HEK293 (cell line): ENCODE results near the gene EFCAB5.

Experiments
- ATF2 ChIP-seq: fragments of 450-650 bp; formaldehyde crosslinking; IDR thresholded peaks from 2 replicates; pipeline ENCODE4 v1.5.1; 2016; ENCODE audit warnings: missing biosample characterization, missing genetic modification characterization, low read depth
- CTCF ChIP-seq: fragments of 450-650 bp; formaldehyde crosslinking; IDR thresholded peaks from 2 replicates; pipeline ENCODE4 v1.5.1; 2016; ENCODE audit warnings: missing biosample characterization, missing genetic modification characterization
- TCF7L2 ChIP-seq: IDR thresholded peaks from 2 replicates; pipeline ENCODE4 v1.6.1; 2011; ENCODE audit warnings: low read depth, mild to moderate bottlenecking, inconsistent platforms, low read length, moderate library complexity, borderline replicate concordance
- ZBTB1 ChIP-seq: fragments of 450-650 bp; formaldehyde crosslinking; IDR thresholded peaks from 2 replicates; pipeline ENCODE4 v1.5.1; 2016; ENCODE audit warnings: missing biosample characterization, missing genetic modification characterization
- ZBTB48 ChIP-seq: fragments of 450-650 bp; formaldehyde crosslinking; IDR thresholded peaks from 2 replicates; pipeline ENCODE4 v1.5.1; 2016; ENCODE audit warnings: missing biosample characterization, missing genetic modification characterization
- ZFHX2 ChIP-seq: fragments of 450-650 bp; formaldehyde crosslinking; conservative IDR thresholded peaks from 2 replicates; pipeline ENCODE4 v1.5.1; 2016; ENCODE audit warnings: missing biosample characterization, missing genetic modification characterization
- ZFP3 ChIP-seq: fragments of 450-650 bp; formaldehyde crosslinking; IDR thresholded peaks from 2 replicates; pipeline ENCODE4 v1.5.1; 2016; ENCODE audit warnings: low read depth, missing biosample characterization, missing genetic modification characterization
- ZNF114 ChIP-seq: fragments of 450-650 bp; formaldehyde crosslinking; IDR thresholded peaks from 2 replicates; pipeline ENCODE4 v1.5.0; 2017; ENCODE audit warnings: missing biosample characterization, missing genetic modification characterization
- ZNF157 ChIP-seq: fragments of 450-650 bp; formaldehyde crosslinking; IDR thresholded peaks from 2 replicates; pipeline ENCODE4 v1.5.1; 2016; ENCODE audit warnings: missing biosample characterization, missing genetic modification characterization
- ZNF2 ChIP-seq: fragments of 450-650 bp; formaldehyde crosslinking; IDR thresholded peaks from 2 replicates; pipeline ENCODE4 v1.5.1; 2016; ENCODE audit warnings: missing biosample characterization, missing genetic modification characterization
- ZNF221 ChIP-seq: fragments of 450-650 bp; formaldehyde crosslinking; IDR thresholded peaks from 2 replicates; pipeline ENCODE4 v1.5.1; 2017; ENCODE audit warnings: missing biosample characterization, missing genetic modification characterization, borderline replicate concordance
- ZNF549 ChIP-seq: fragments of 450-650 bp; IDR thresholded peaks from 2 replicates; pipeline ENCODE4 v1.5.1; 2018; ENCODE audit warnings: missing biosample characterization, missing genetic modification characterization, mild to moderate bottlenecking, inconsistent platforms, moderate library complexity
- ZNF639 ChIP-seq: fragments of 450-650 bp; formaldehyde crosslinking; IDR thresholded peaks from 2 replicates; pipeline ENCODE4 v1.5.1; 2016; ENCODE audit warnings: missing biosample characterization, missing genetic modification characterization
- ZSCAN4 ChIP-seq: fragments of 450-650 bp; formaldehyde crosslinking; IDR thresholded peaks from 2 replicates; pipeline ENCODE4 v1.5.1; 2017; ENCODE audit warnings: missing biosample characterization, missing genetic modification characterization

- TF ChIP-seq ZNF221 (tag by site-specific recombination) = no peak
- TF ChIP-seq ZNF114 = no peak
- TF ChIP-seq CTCF (tag by site-specific recombination) = no peak
- no peak for TF ChIP-seq ZFP3 (tag by site-specific recombination)
- TF ChIP-seq ATF2 (tag by site-specific recombination) = no peak
- TF ChIP-seq ZSCAN4 = no peak; the same call in 1 of the 2 replicates
- no peak for TF ChIP-seq ZNF549 (tag by site-specific recombination)
- no peak for TF ChIP-seq ZNF2 (tag by site-specific recombination)
- no peak for TF ChIP-seq TCF7L2
- no peak for TF ChIP-seq ZBTB48 (tag by site-specific recombination)
- no peak for TF ChIP-seq ZNF639
- no peak for TF ChIP-seq ZFHX2
- TF ChIP-seq ZNF157 = no peak
- no peak for TF ChIP-seq ZBTB1
Observed at GRCh38 chr17:29929006-29929532, 12.4 kb upstream of the EFCAB5 start.
